ENCODE measurements around the gene PCCA. TPM values are rescaled to one million over a fixed set of nuclear protein-coding genes. Genes with fewer than 3 reads are reported as not detected.

Gene PCCA
- total and polyA plus RNA-seq, 7 donors, result 18.0 to 45.6 (median 42.8) TPM

- Histone ChIP-seq H3K4me1 (no peaks in the 10 kb centered on the region), H3K4me3 (no peak overlapping the region), H3K36me3 (no peaks in the 10 kb centered on the region), H3K9me3 (no peaks in the 10 kb centered on the region), H3K27ac (no peak overlapping the region), H3K27me3 (no peaks in the 10 kb centered on the region)
- TF ChIP-seq EP300 (IDR thresholded peaks at IDR 0.05), result no peak
- TF ChIP-seq POLR2AphosphoS5 (IDR thresholded peaks at IDR 0.05), result no peak
- no peak for TF ChIP-seq POLR2A (IDR thresholded peaks at IDR 0.05)
- no peak for TF ChIP-seq CTCF (IDR thresholded peaks at IDR 0.05)
- WGBS, 2 donors, result 92 to 94% methylated on average over 3 of the region's 3 CpGs
- DNase-seq, result no peak
- intact Hi-C loops (cut with DNase I), result no loop called here
Observed at GRCh38 chr13:100428986-100429385, 340.1 kb downstream of the PCCA start.

- intact Hi-C loops (cut with DNase I), result no loop called here
- no peak for DNase-seq
- no peak overlapping the region for H3K27ac ChIP-seq
- H3K4me3 ChIP-seq, result no peak overlapping the region
- no peaks in the 10 kb centered on the region for H3K27me3 ChIP-seq
- TF ChIP-seq POLR2A (IDR thresholded peaks at IDR 0.05) (no peak), CTCF (IDR thresholded peaks at IDR 0.05) (no peak), EP300 (IDR thresholded peaks at IDR 0.05) (no peak), POLR2AphosphoS5 (IDR thresholded peaks at IDR 0.05) (no peak)
- H3K9me3 ChIP-seq, result no peaks in the 10 kb centered on the region
- no peaks in the 10 kb centered on the region for H3K4me1 ChIP-seq
- H3K36me3 ChIP-seq, result no peaks in the 10 kb centered on the region
- 93 to 94% methylated on average over 2 of the region's 2 CpGs for WGBS, 2 donors
Observed at GRCh38 chr13:100432611-100433010, 343.7 kb downstream of the PCCA start.

GRCh38 chr13:100433475-100433874 is 344.6 kb downstream of the PCCA start:
- intact Hi-C loops (cut with DNase I), result no loop called here
- no peaks in the 10 kb centered on the region for H3K27me3 ChIP-seq
- H3K9me3 ChIP-seq, result no peaks in the 10 kb centered on the region
- TF ChIP-seq CTCF (IDR thresholded peaks at IDR 0.05), result no peak
- TF ChIP-seq EP300 (IDR thresholded peaks at IDR 0.05), result no peak
- TF ChIP-seq POLR2AphosphoS5 (IDR thresholded peaks at IDR 0.05), result no peak
- TF ChIP-seq POLR2A (IDR thresholded peaks at IDR 0.05), result no peak
- no peaks in the 10 kb centered on the region for H3K36me3 ChIP-seq
- H3K4me3 ChIP-seq, result no peak overlapping the region
- no peaks in the 10 kb centered on the region for H3K4me1 ChIP-seq
- no peak for DNase-seq
- H3K27ac ChIP-seq, result no peak overlapping the region

GRCh38 chr13:100434010-100434763 is 345.3 kb downstream of the PCCA start:
- Histone ChIP-seq H3K27ac (no peak overlapping the region), H3K9me3 (no peaks in the 10 kb centered on the region), H3K4me3 (no peak overlapping the region), H3K36me3 (no peaks in the 10 kb centered on the region), H3K27me3 (no peaks in the 10 kb centered on the region), H3K4me1 (no peaks in the 10 kb centered on the region)
- no peak for DNase-seq
- no peak for TF ChIP-seq CTCF (IDR thresholded peaks at IDR 0.05)
- whole genome bisulfite sequencing, 2 donors, result 58 to 66% methylated on average over 5 of the region's 5 CpGs
- intact Hi-C loops (cut with DNase I), result no loop called here

- H3K27me3 ChIP-seq, result no peaks in the 10 kb centered on the region
- no peak overlapping the region for H3K4me3 ChIP-seq
- DNase-seq, result no peak
- H3K27ac ChIP-seq, result no peak overlapping the region
- H3K9me3 ChIP-seq, result no peaks in the 10 kb centered on the region
- intact Hi-C loops (cut with DNase I), result no loop called here
- TF ChIP-seq POLR2AphosphoS5 (IDR thresholded peaks at IDR 0.05), result no peak
- TF ChIP-seq POLR2A (IDR thresholded peaks at IDR 0.05), result no peak
- no peak for TF ChIP-seq EP300 (IDR thresholded peaks at IDR 0.05)
- TF ChIP-seq CTCF (IDR thresholded peaks at IDR 0.05), result no peak
- WGBS, 2 donors, result 46 to 78% methylated on average over 4 of the region's 4 CpGs
- peaks cover 0 to 9% (median 0%) of the 10 kb centered on the region in 4 donors for H3K4me1 ChIP-seq
- no peaks in the 10 kb centered on the region for H3K36me3 ChIP-seq
Observed at GRCh38 chr13:100436099-100436498, 347.2 kb downstream of the PCCA start.
